ENCODE results near the gene MKNK1.

The MKNK1 gene

GRCh38 chr1:46599059-46599970, 4.8 kb downstream of the MKNK1 start:
- no peak for DNase-seq (ENCODE audit: low read depth in 1 of 2, low spot score in 1 of 2)

GRCh38 chr1:46596846-46597245, 7.2 kb downstream of the MKNK1 start:
- no peak for DNase-seq (ENCODE audit: low read depth in 1 of 2, low spot score in 1 of 2)

- no peak for DNase-seq (ENCODE audit: low read depth in 1 of 2, low spot score in 1 of 2)
These were observed 8.0 kb downstream of the MKNK1 start for GRCh38 chr1:46596036-46596435.

- no peak for DNase-seq (ENCODE audit: low read depth in 1 of 2, low spot score in 1 of 2)
These were observed 8.9 kb downstream of the MKNK1 start for GRCh38 chr1:46595127-46595526.

GRCh38 chr1:46594063-46594462, 10.0 kb downstream of the MKNK1 start:
- no peak for DNase-seq (ENCODE audit: low read depth in 1 of 2, low spot score in 1 of 2)

GRCh38 chr1:46592823-46593222, 11.2 kb downstream of the MKNK1 start:
- DNase-seq (ENCODE audit: low read depth in 1 of 2, low spot score in 1 of 2), result no peak

GRCh38 chr1:46589529-46589928, 14.5 kb downstream of the MKNK1 start:
- no peak for DNase-seq (ENCODE audit: low read depth in 1 of 2, low spot score in 1 of 2)

GRCh38 chr1:46587069-46587468, 17.0 kb downstream of the MKNK1 start:
- no peak for DNase-seq (ENCODE audit: low read depth in 1 of 2, low spot score in 1 of 2)

- no peak for DNase-seq (ENCODE audit: low read depth in 1 of 2, low spot score in 1 of 2)
These were observed 18.6 kb downstream of the MKNK1 start for GRCh38 chr1:46585312-46585938.

GRCh38 chr1:46583494-46583893, 20.6 kb downstream of the MKNK1 start:
- no peak for DNase-seq (ENCODE audit: low read depth in 1 of 2, low spot score in 1 of 2)

- no peak for DNase-seq (ENCODE audit: low read depth in 1 of 2, low spot score in 1 of 2)
These were observed 21.1 kb downstream of the MKNK1 start for GRCh38 chr1:46582972-46583371.

- DNase-seq (ENCODE audit: low read depth in 1 of 2, low spot score in 1 of 2), result no peak
These were observed 22.2 kb downstream of the MKNK1 start for GRCh38 chr1:46581681-46582455.

GRCh38 chr1:46580140-46580903, 23.7 kb downstream of the MKNK1 start:
- DNase-seq (ENCODE audit: low read depth in 1 of 2, low spot score in 1 of 2), result no peak

GRCh38 chr1:46577671-46578070, 26.4 kb downstream of the MKNK1 start:
- no peak for DNase-seq (ENCODE audit: low read depth in 1 of 2, low spot score in 1 of 2)

- DNase-seq (ENCODE audit: low read depth in 1 of 2, low spot score in 1 of 2), result no peak
These were observed 27.5 kb downstream of the MKNK1 start for GRCh38 chr1:46576596-46576995.

- DNase-seq (ENCODE audit: low read depth in 1 of 2, low spot score in 1 of 2), result no peak
These were observed 28.3 kb downstream of the MKNK1 start for GRCh38 chr1:46575778-46576177.

GRCh38 chr1:46575300-46575699, 28.8 kb downstream of the MKNK1 start:
- no peak for DNase-seq (ENCODE audit: low read depth in 1 of 2, low spot score in 1 of 2)

- no peak for DNase-seq (ENCODE audit: low read depth in 1 of 2, low spot score in 1 of 2)
These were observed 32.3 kb downstream of the MKNK1 start for GRCh38 chr1:46571691-46572225.

- DNase-seq (ENCODE audit: low read depth in 1 of 2, low spot score in 1 of 2), result no peak
These were observed 34.0 kb downstream of the MKNK1 start for GRCh38 chr1:46569884-46570725.

GRCh38 chr1:46569116-46569515, 35.0 kb downstream of the MKNK1 start:
- no peak for DNase-seq (ENCODE audit: low read depth in 1 of 2, low spot score in 1 of 2)

Data from stimulated activated CD4-positive, alpha-beta T cell treated with anti-CD3 and anti-CD28 coated beads, Interleukin-15, amount 100 ng/mL, for 1 hour (primary cell).